ENCODE data around the gene FRMPD4.

Gene FRMPD4

GRCh38 chrX:12330841-12331240 is 192.6 kb downstream of the FRMPD4 start:
- Histone ChIP-seq H3K27ac (ENCODE audit: low read depth, low read length) (no peak overlapping the region), H3K9me3 (ENCODE audit: low read length) (no peaks in the 10 kb centered on the region), H3K36me3 (ENCODE audit: insufficient read depth, low read length) (no peaks in the 10 kb centered on the region), H3K4me1 (ENCODE audit: insufficient read depth, low read length) (no peaks in the 10 kb centered on the region), H3K9ac (ENCODE audit: low read length) (no peak overlapping the region), H3K4me3 (ENCODE audit: low read depth in 1 of 2, low read length in 2 of 2) (no peak overlapping the region), H3K27me3 (ENCODE audit: control insufficient read depth in 1 of 2, insufficient read depth in 2 of 2, low read length in 2 of 2) (no peaks in the 10 kb centered on the region)

GRCh38 chrX:12332786-12333347 is 194.6 kb downstream of the FRMPD4 start:
- no peaks in the 10 kb centered on the region for H3K27me3 ChIP-seq (ENCODE audit: control insufficient read depth in 1 of 2, insufficient read depth in 2 of 2, low read length in 2 of 2)
- no peak overlapping the region for H3K4me3 ChIP-seq (ENCODE audit: low read depth in 1 of 2, low read length in 2 of 2)
- H3K27ac ChIP-seq (ENCODE audit: low read depth, low read length), result no peak overlapping the region
- H3K4me1 ChIP-seq (ENCODE audit: insufficient read depth, low read length), result no peaks in the 10 kb centered on the region
- no peaks in the 10 kb centered on the region for H3K36me3 ChIP-seq (ENCODE audit: insufficient read depth, low read length)
- no peaks in the 10 kb centered on the region for H3K9me3 ChIP-seq (ENCODE audit: low read length)
- H3K9ac ChIP-seq (ENCODE audit: low read length), result no peak overlapping the region

- Histone ChIP-seq H3K27ac (ENCODE audit: low read depth, low read length) (no peak overlapping the region), H3K9ac (ENCODE audit: low read length) (no peak overlapping the region), H3K4me3 (ENCODE audit: low read depth in 1 of 2, low read length in 2 of 2) (no peak overlapping the region), H3K4me1 (ENCODE audit: insufficient read depth, low read length) (no peaks in the 10 kb centered on the region), H3K9me3 (ENCODE audit: low read length) (no peaks in the 10 kb centered on the region), H3K36me3 (ENCODE audit: insufficient read depth, low read length) (no peaks in the 10 kb centered on the region), H3K27me3 (ENCODE audit: control insufficient read depth in 1 of 2, insufficient read depth in 2 of 2, low read length in 2 of 2) (no peaks in the 10 kb centered on the region)
Observed at GRCh38 chrX:12339921-12340320, 201.6 kb downstream of the FRMPD4 start.

DNA sequence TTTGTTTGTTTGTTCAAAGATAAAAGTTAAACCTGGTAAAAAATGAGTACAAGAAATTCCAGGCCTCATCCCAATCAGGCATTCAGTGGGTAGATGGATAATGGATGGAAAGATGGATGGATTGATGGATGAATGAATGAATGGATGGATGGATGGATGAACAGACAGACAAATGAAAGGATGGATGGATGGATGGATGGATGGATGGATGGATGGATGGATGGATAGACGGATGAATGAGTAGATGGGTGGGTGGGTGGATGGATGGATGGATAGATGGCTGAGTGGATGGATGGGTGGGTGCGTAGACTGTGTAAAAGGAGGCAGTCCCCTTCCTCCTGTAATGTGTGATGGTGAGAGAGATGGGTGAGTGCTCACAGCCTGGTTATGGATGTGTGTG is 206.7 kb downstream of the FRMPD4 start:
- Histone ChIP-seq H3K4me1 (ENCODE audit: insufficient read depth, low read length) (no peaks in the 10 kb centered on the region), H3K27me3 (ENCODE audit: control insufficient read depth in 1 of 2, insufficient read depth in 2 of 2, low read length in 2 of 2) (no peaks in the 10 kb centered on the region), H3K9me3 (ENCODE audit: low read length) (no peaks in the 10 kb centered on the region), H3K36me3 (ENCODE audit: insufficient read depth, low read length) (no peaks in the 10 kb centered on the region), H3K9ac (ENCODE audit: low read length) (no peak overlapping the region), H3K27ac (ENCODE audit: low read depth, low read length) (no peak overlapping the region), H3K4me3 (ENCODE audit: low read depth in 1 of 2, low read length in 2 of 2) (no peak overlapping the region)

DNA sequence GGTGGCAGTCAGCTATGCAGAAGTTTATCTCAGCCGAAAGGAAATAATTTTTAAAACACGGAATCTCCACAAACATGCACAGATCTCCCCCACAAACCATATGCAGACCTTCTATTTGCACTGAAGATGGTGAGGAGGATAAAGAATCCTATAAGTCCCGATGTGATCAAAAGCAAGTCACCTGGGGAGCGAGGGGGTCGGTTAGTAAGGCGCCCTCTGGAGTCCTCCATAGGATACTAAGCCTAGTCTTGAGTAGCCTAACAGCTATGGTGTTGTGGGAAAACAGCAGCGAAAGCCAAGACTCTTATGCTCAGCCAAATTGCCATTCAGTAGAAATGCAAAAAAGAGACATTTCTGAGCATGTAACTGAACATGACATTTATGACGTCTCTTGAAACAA is 210.9 kb downstream of the FRMPD4 start:
- H3K9ac ChIP-seq (ENCODE audit: low read length), result no peak overlapping the region
- H3K27me3 ChIP-seq (ENCODE audit: control insufficient read depth in 1 of 2, insufficient read depth in 2 of 2, low read length in 2 of 2), result no peaks in the 10 kb centered on the region
- H3K4me1 ChIP-seq (ENCODE audit: insufficient read depth, low read length), result no peaks in the 10 kb centered on the region
- H3K27ac ChIP-seq (ENCODE audit: low read depth, low read length), result no peak overlapping the region
- H3K4me3 ChIP-seq (ENCODE audit: low read depth in 1 of 2, low read length in 2 of 2), result no peak overlapping the region
- no peaks in the 10 kb centered on the region for H3K9me3 ChIP-seq (ENCODE audit: low read length)
- H3K36me3 ChIP-seq (ENCODE audit: insufficient read depth, low read length), result no peaks in the 10 kb centered on the region

DNA sequence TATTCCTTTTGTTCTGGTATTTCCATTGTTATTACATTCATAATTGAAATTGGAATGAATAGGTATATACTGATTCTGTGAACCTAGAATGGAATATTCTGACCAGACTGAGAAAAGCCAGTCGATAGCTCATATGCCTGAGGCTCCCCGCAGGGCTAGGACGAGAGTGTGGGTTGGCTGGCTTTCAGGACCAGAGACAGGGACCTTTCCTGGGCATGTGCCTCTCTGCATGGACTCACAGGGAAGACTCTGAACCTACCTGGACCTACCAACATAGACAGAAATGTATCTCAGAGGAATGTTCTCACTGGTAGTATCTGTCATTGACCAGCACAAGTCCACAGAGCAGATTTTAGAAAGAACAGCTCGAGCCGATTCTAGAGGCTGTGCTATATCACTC is 214.6 kb downstream of the FRMPD4 start:
- Histone ChIP-seq H3K4me3 (ENCODE audit: low read depth in 1 of 2, low read length in 2 of 2) (no peak overlapping the region), H3K27me3 (ENCODE audit: control insufficient read depth in 1 of 2, insufficient read depth in 2 of 2, low read length in 2 of 2) (no peaks in the 10 kb centered on the region), H3K36me3 (ENCODE audit: insufficient read depth, low read length) (no peaks in the 10 kb centered on the region), H3K4me1 (ENCODE audit: insufficient read depth, low read length) (no peaks in the 10 kb centered on the region), H3K27ac (ENCODE audit: low read depth, low read length) (no peak overlapping the region), H3K9me3 (ENCODE audit: low read length) (no peaks in the 10 kb centered on the region), H3K9ac (ENCODE audit: low read length) (no peak overlapping the region)

DNA sequence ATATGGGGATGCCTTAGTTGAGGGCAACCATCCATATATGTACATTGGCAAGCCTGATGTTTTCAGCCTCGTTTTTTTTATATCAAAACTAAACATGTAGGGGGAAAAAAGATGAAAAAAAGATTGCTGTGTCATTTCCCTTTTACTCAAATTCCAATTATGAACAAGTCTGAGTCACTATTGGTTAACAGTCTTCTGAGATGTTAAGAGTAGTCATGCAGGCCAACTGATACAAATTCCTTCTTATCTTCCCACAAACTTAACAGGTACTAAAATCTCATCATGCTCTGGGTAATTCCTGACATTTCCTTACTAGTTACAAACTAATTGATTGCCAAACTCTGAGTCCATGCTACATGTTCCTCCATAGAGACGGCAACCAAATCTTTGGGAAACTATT is 222.1 kb downstream of the FRMPD4 start:
- Histone ChIP-seq H3K4me3 (ENCODE audit: low read depth in 1 of 2, low read length in 2 of 2) (no peak overlapping the region), H3K36me3 (ENCODE audit: insufficient read depth, low read length) (no peaks in the 10 kb centered on the region)

DNA sequence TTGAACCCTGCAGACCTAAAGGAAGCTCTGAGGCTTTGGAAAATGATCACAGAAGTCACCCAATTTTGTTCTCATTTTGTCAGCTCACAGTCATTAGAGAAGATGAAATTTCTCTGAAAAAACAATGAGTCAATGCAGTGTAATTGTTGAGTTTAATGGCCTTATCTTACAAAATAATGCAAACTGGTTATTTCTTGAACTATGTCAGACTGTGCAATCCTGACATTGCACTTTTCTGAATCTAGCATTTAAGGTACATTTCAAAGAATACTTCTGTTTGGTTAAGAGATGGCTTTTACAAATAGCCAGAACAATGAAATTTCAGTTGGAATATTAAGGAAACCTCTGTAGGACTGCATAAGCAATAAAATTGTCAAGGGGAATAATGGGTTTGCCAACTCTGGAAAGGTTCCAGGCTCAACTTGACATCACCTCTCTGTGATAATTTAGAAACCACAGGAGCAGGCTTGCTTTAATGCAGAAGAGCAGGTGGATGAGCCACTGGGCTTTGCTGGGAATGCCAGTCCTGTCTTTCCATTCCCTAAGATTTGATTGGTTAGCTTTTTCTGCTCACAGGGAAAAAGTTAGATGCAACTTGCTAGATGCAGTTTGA is 222.8 kb downstream of the FRMPD4 start:
- no peaks in the 10 kb centered on the region for H3K9me3 ChIP-seq (ENCODE audit: low read length)
- no peaks in the 10 kb centered on the region for H3K4me1 ChIP-seq (ENCODE audit: insufficient read depth, low read length)
- no peaks in the 10 kb centered on the region for H3K27me3 ChIP-seq (ENCODE audit: control insufficient read depth in 1 of 2, insufficient read depth in 2 of 2, low read length in 2 of 2)
- no peak overlapping the region for H3K27ac ChIP-seq (ENCODE audit: low read depth, low read length)
- no peaks in the 10 kb centered on the region for H3K36me3 ChIP-seq (ENCODE audit: insufficient read depth, low read length)
- H3K9ac ChIP-seq (ENCODE audit: low read length), result no peak overlapping the region
- no peak overlapping the region for H3K4me3 ChIP-seq (ENCODE audit: low read depth in 1 of 2, low read length in 2 of 2)

More for the DNA sequence above, 222.1 kb downstream of the FRMPD4 start:
- Histone ChIP-seq H3K27me3 (ENCODE audit: control insufficient read depth in 1 of 2, insufficient read depth in 2 of 2, low read length in 2 of 2) (no peaks in the 10 kb centered on the region), H3K27ac (ENCODE audit: low read depth, low read length) (no peak overlapping the region), H3K9ac (ENCODE audit: low read length) (no peak overlapping the region), H3K9me3 (ENCODE audit: low read length) (no peaks in the 10 kb centered on the region), H3K4me1 (ENCODE audit: insufficient read depth, low read length) (no peaks in the 10 kb centered on the region)

- Histone ChIP-seq H3K4me3 (ENCODE audit: low read depth in 1 of 2, low read length in 2 of 2) (no peak overlapping the region), H3K27me3 (ENCODE audit: control insufficient read depth in 1 of 2, insufficient read depth in 2 of 2, low read length in 2 of 2) (no peaks in the 10 kb centered on the region), H3K9ac (ENCODE audit: low read length) (no peak overlapping the region), H3K36me3 (ENCODE audit: insufficient read depth, low read length) (no peaks in the 10 kb centered on the region), H3K4me1 (ENCODE audit: insufficient read depth, low read length) (no peaks in the 10 kb centered on the region), H3K27ac (ENCODE audit: low read depth, low read length) (no peak overlapping the region), H3K9me3 (ENCODE audit: low read length) (no peaks in the 10 kb centered on the region)
Observed at GRCh38 chrX:12363216-12363615, 224.9 kb downstream of the FRMPD4 start.

DNA sequence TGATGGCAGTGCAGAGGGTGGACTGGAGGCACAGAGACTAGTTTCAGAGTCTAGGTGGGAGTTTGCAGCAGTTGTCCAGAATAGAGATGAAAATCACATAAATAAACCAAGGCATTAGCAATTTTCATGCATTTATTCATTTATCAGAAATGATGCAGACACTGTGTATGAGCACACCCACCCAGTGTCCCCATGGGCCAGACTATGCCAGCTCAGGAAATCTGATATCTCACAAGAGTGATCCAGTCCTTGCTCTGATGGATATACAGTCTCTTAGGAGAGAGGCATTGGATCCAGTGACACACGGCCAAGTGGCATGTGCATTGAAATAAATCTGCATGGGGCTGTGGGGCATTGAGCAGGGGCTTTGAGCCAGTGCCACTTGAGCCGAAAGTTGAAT is 228.2 kb downstream of the FRMPD4 start:
- Histone ChIP-seq H3K4me3 (ENCODE audit: low read depth in 1 of 2, low read length in 2 of 2) (no peak overlapping the region), H3K4me1 (ENCODE audit: insufficient read depth, low read length) (no peaks in the 10 kb centered on the region), H3K36me3 (ENCODE audit: insufficient read depth, low read length) (no peaks in the 10 kb centered on the region), H3K27ac (ENCODE audit: low read depth, low read length) (no peak overlapping the region), H3K9ac (ENCODE audit: low read length) (no peak overlapping the region), H3K9me3 (ENCODE audit: low read length) (no peaks in the 10 kb centered on the region), H3K27me3 (ENCODE audit: control insufficient read depth in 1 of 2, insufficient read depth in 2 of 2, low read length in 2 of 2) (no peaks in the 10 kb centered on the region)

DNA sequence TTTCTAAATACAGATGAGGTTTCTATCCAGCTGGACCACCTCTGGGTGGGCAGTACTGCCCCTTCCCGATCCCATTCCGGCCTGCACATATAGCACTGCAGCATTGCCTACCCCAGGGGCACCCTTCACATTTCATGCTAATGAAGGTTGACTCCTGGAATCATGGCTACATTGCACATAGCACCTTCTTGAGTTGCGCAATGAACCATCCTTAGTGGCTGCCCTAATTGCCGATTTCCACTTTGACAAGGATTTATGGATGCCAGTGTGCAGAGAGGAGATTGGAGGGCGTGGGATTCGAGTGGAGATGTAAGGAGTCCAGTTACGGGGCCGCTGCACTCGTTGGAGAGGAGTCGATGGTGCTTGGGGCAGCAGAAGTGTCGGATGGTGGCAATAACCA is 229.0 kb downstream of the FRMPD4 start:
- Histone ChIP-seq H3K4me1 (ENCODE audit: insufficient read depth, low read length) (no peaks in the 10 kb centered on the region), H3K27ac (ENCODE audit: low read depth, low read length) (no peak overlapping the region), H3K9me3 (ENCODE audit: low read length) (no peaks in the 10 kb centered on the region), H3K4me3 (ENCODE audit: low read depth in 1 of 2, low read length in 2 of 2) (no peak overlapping the region), H3K36me3 (ENCODE audit: insufficient read depth, low read length) (no peaks in the 10 kb centered on the region), H3K27me3 (ENCODE audit: control insufficient read depth in 1 of 2, insufficient read depth in 2 of 2, low read length in 2 of 2) (no peaks in the 10 kb centered on the region), H3K9ac (ENCODE audit: low read length) (no peak overlapping the region)

DNA sequence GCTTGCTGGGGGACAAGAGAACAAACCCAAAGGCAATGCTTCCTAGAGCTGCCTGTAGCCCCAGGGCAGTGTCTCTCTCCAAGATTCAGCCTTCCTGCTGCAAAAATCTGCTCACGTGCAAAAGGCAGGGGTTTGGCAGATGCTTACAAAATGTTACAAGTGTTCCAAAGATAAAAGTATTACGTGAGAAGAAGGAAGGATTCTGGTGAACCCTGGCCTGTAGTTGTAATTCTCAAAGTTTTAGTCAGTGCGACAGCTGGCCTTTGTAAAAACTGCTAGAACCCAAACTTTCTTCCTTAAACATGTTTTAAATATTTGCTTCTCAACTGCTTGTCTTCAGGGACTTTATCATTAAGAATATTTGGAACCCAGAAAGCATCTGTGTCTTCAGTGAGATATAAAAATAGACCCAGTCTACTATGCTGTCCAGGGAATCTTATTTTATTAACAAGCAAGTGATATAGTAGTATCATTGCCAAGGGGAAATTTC is 232.3 kb downstream of the FRMPD4 start:
- no peaks in the 10 kb centered on the region for H3K4me1 ChIP-seq (ENCODE audit: insufficient read depth, low read length)
- no peak overlapping the region for H3K4me3 ChIP-seq (ENCODE audit: low read depth in 1 of 2, low read length in 2 of 2)

More for the DNA sequence above, 232.3 kb downstream of the FRMPD4 start:
- no peaks in the 10 kb centered on the region for H3K9me3 ChIP-seq (ENCODE audit: low read length)
- H3K27ac ChIP-seq (ENCODE audit: low read depth, low read length), result no peak overlapping the region
- no peaks in the 10 kb centered on the region for H3K27me3 ChIP-seq (ENCODE audit: control insufficient read depth in 1 of 2, insufficient read depth in 2 of 2, low read length in 2 of 2)
- H3K9ac ChIP-seq (ENCODE audit: low read length), result no peak overlapping the region
- no peaks in the 10 kb centered on the region for H3K36me3 ChIP-seq (ENCODE audit: insufficient read depth, low read length)

All from muscle layer of colon (tissue), 2 donors.